ENCODE results near the gene SCD5.

SCD5 gene

DNA sequence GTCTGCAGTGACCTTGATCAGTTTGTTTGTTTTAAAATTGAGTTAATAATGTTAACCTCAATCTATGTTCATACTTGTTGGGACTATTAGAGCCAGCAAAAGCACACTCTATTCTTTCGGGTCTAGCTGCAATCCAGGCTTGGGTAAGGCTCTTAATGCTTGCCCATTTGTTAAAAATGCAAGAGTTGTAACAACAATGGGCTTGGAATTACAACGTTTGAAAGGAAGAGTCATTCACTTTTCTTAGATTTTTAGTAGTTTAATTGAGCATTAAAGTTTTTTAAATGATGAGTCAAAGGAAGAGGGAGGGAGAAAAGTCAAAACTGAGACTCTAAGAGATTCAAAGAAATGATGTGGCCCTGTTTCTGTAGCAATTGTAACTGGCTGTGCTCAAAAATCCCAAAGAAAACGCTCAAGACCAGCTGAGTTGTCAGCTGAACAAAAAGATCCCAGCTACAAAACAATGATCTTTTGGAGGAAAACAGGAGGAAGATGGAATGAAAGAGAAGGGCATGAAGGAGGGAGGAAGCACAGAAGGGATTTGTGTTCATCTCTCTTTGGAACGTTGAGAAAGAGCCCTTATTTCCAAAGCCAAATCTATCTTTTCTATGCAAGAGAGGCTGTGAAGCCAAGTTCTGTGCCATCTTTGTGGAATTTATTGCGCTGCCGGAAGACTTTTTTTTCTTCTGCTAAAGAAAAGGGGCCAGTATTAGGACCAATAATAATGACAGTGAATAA lies 5.5 kb downstream of the SCD5 start:
- DNase-seq: no peak

- DNase-seq: no peak
These were observed 7.4 kb downstream of the SCD5 start for GRCh38 chr4:82791179-82791578.

DNA sequence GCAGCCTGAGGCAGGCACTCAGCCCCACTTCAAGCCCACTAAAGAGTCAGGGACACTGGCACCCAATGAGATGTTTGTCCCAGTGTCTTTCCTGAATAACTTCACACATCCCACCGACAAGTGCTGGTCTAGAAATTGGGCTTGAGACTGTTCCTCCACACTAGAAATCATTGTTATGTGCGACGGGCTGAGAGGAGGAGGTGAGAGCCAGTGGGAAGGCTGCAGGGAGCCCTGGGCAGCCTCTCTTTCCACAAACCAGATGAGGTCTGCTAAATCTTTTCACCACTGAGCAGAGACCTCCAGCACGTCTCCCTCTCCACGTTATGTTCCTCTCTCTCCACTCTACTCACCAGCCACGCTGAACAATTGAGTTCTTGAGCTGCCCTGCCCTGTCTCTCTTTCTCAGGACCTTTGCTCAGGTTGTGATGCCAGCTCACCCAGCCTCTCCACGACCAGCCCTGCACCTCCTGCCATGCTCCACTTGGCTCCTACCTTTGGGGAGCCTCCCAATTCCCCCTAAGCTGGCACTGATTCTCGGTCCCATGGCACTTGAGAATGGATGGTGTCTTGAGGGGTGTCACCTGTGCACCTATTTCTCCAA lies 8.4 kb downstream of the SCD5 start:
- DNase-seq: no peak

DNA sequence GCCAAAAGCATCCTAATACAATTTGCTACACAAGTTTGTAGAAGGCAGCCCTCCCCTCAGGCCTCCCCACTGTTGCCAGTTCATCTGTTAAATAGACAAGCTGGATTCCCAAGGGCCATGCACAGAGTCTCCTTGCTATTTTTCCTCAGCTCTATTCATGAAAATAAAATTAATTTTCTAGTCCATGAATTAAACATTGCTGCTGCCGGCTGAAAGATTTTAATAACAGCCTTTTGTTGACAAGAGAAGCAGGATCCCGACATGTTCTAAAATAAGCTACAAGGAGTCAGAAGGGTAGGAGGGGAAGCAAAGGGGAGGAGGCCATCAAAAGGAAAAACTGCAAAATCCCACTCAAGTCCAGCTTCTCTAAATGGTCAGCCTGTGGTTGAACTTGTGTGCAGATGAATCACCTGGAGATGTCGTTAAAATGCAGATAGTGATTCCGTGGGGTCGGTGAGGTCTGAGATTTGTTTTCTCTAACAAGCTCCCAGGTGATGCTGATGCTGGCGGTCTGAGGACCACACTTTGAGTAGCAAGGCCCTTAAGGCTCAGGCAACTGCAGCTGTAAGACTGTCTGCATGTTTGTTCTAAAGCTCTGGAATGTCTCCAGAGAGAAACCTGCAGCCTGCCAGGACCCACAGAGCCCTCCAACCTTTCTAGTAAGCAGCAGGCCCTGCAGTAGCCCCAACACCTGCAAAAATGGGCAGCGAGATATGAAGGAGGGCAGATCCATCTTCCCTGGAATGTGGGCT lies 9.4 kb downstream of the SCD5 start:
- DNase-seq: no peak

DNA sequence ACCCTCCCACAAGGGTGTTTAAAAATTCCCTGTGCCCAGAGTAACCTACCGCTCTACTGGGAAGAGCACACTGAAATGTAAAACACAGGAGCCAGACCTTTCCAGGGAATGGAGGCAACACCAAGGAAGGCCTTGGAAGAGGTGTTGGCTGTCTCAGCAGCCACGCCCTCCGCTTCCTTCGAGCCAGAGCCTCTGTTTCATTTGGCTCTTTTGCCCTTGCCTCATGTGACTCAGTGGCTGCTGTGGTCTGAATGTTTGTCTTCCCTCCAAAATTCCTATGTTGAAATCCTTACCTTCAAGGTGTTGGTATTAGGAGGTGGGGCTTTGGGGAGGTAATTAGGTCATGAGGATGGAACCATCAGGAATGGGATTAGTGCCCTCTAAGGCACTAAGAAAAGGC lies 11.3 kb downstream of the SCD5 start:
- DNase-seq: no peak

- no peak for DNase-seq
These were observed 11.8 kb downstream of the SCD5 start for GRCh38 chr4:82786828-82787227.

DNA sequence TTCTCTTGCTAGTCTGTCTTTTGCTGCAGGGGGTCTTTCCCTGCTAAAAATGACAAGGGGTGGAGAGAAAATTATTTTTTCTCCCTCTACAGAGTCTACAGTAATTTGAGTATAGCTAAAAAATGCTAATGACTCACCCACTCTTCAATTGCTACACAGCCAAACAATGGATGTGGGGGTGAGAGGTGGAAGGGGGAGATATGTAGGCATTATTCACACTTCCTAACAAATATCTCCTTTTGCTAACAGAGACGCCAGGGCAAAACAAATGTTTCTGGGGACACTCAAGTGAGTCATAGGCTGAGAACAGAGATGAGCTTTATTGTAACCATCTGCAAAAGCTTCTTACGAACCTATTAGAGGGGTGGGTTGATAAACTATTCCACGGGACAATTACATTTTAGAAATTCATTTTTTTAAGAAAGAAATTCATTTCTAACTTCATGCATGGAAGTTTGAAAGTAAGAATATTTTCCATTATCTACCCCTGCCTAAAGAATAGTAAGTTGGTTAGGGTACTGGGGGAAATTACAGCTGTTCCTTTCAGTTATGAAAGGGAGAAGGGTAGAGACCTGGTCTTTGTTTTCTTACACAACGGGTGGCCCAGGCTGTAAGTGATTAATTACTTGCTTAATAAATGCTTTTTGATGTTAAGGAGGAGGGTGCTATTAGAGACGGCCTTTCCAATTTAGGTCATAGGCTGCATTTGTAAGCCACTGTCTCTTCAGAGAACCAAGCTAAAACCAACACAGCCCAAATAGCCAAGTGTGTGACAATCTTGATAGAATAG lies 12.8 kb downstream of the SCD5 start:
- no peak for DNase-seq

GRCh38 chr4:82784681-82785610 lies 13.7 kb downstream of the SCD5 start:
- DNase-seq: no peak

DNA sequence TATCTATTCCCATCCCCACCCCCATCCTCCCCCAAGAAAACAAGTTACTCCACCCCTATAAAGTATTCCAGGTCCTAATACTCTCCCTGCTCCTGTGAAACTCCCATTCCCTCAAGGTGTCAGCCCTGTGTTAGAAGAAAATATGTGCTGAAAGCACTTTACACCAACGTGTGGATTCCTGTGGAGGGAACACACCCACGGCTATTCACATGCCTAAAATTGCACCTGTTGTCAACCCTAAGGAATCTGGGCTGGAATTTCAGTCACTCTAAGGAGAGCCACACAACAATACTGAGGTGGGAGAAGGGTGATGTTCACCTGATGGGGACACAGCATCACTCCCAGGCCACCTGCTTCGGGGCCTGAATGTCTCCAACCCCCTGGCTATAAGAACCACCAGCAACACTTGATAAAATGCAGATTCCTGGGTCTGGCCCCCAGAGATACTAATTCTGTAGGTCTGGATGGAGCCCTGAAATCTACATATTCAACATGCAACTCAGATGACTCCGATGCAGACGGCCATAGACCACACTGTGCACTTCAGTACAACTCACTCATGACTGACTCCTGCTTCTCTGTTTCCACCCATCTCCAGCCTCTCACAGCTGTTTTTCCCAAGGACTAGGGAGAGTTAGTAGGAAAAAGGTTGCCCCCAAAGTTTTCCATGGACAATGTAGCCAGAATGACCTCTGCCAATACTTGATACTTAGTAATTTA lies 15.8 kb downstream of the SCD5 start:
- no peak for DNase-seq

GRCh38 chr4:82780752-82781231 lies 17.8 kb downstream of the SCD5 start:
- no peak for DNase-seq

- DNase-seq: no peak
These were observed 18.3 kb downstream of the SCD5 start for GRCh38 chr4:82780170-82780751.

- no peak for DNase-seq
These were observed 19.6 kb downstream of the SCD5 start for GRCh38 chr4:82779032-82779431.

DNA sequence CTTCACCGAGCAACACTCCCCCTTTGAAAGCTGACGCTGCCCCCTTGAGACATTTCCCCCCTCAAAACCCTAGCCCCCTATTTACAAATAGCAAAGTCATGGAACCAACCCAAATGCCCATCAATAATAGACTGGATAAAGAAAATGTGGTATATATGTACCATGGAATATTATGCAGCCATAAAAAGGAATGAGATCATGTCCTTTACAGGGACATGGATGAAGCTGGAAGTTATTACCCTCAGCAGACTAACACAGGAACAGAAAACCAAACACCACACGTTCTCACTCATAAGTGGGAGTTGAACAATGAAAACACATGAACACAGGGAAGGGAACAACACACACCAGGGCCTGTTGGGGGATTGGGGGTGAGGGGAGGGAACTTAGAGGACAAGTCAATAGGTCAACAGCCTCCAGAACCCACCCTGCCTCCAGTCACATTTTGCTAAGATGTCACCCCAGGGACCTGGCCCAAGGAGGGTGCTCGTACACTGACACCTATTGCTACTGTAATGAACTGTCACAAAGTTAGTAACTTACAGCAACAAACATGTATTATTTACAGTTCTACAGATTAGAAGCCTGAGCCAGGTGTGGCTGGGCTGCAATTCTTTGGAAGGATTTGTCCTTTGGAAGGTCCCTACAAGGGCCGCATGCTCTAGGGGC lies 20.6 kb downstream of the SCD5 start:
- DNase-seq: no peak

- no peak for DNase-seq
These were observed 21.6 kb downstream of the SCD5 start for GRCh38 chr4:82776925-82777542.

DNA sequence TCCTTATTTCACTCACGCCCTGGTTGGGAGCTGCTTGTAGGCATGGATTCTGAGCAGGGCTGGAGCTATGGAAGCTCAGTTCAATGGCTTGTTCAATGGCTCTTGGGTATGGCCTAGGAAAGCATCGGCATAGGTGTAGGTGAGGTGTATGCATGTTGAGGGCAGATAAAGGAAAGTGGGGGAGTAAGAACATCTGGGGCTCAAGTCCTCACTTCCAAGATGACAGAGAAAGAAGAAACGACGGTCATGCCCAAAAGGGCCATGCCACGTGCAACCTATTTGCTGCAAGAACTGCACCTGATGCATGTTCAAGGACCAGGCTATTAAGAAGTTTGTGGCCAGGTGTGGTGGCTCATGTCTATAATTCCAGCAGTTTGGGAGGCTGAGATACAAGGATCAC lies 23.4 kb downstream of the SCD5 start:
- no peak for DNase-seq

DNA sequence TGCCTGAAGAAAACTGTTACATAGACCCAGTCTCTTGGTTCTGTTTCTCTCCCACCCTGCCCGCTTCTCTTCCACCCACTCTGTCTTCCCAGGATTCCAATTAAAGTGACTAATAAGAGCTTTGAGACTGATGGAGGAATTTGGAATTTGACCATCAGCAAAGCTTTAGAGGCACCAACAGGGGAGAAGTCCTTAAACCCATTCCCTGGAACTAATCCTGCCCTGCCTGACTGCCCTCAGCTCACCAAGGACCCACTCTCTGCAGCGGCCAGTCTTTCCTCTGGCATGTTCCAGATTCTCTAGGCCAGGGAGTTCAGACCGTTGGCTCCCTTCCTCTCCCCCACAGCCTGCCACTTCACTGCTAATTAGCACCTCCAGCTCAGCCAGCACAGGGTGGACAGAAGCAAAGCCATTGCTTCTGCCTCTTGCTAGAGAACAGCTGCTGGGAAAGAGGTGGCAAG lies 23.9 kb downstream of the SCD5 start:
- DNase-seq: no peak

DNA sequence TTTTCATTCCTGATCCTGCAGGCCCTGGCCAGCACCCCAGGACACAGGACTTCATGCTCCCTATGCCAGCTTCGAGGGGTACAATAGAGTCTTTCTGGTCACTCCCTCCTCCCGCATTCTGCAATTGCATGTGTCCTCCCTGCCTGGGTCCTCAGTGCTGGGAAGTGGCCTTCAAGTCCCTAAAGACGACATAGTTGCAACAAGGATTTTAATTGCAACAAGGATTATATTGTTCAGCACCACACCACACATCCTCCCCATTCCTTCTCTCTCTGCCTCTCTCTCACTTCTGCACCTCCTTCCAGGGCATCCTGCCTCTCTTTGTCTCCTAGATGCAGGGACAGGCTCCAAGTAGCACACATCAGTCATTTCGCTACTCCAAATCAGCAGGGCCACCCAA lies 25.5 kb downstream of the SCD5 start:
- DNase-seq: no peak

DNA sequence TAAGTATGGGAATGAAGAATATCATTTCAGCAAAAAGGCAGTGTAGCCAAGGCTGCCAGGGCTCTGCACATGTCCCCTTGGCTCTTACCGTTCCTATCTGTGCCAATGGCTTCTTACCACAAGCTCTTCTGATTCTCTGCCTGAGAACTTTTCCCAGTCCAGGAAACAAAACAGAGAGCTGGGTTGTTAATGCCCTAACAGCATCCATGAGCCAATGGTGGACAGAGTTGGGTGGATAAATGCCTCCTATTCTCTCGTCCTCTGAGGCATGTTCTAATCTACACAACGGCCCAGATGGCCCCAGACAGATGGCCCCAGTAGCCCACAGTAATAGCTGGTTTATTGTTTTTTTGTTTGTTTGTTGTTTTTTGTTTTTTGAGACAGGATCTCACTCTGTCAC lies 28.0 kb downstream of the SCD5 start:
- no peak for DNase-seq

DNA sequence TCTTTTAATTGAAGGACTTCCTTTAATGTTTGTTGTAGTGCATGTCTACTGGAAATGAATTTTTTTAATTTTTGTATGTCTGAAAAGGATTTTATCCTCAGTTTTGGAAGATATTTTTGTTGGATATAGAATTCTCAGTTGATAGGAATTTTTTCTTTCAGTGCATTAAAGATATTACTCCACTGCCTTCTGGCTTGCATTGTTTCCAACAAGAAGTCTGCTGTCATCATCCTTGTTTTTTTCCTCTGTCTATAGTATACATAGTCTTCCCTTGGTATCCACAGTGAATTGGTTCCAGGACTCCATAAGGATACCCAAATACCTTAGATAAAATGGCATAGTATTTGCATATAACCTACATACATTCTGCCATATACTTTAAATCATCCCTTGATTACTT lies 33.5 kb downstream of the SCD5 start:
- DNase-seq: no peak

DNA sequence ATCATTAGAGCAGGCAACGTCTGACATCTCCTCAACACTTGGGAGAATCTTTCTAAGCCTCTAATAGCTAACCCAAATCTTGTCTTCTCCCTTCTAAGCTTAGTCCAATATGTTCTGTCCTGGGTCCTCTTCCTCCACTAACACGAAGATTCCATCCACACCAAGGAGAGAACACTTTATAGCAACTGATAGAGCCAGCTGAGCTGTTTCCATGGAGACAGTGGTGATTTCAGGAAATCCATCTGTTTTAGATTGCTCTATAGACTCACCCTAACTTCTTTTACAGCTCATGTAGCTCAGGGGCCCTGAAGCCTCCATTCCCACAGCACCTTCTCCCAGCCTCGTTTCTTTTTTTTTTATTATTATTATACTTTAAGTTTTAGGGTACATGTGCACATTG lies 37.4 kb downstream of the SCD5 start:
- DNase-seq: no peak

All from CD4-positive, alpha-beta T cell treated with Interleukin-15 for 1 hour (primary cell).